Right lobe of liver (tissue), 4 donors: ENCODE measurements around the gene SYT2.

Experiments
- CTCF ChIP-seq, 4 donors: fragments of 200-600 bp in 3 of 4; fragments of 450-650 bp in 1 of 4; IDR thresholded peaks; one replicate each; pipeline versions ENCODE4 v1.5.1 to v1.8.0; 2016 to 2022; ENCODE audit warnings: antibody characterized with exemption in 4 of 4, mild to moderate bottlenecking in 2 of 4
- POLR2A ChIP-seq: fragments of 450-650 bp; IDR thresholded peaks from one replicate; pipeline ENCODE4 v1.6.1; 2017; ENCODE audit warnings: antibody characterized with exemption, mild to moderate bottlenecking
- donor health status: DM: no; HTN: no; CAD: no.
- donor health status: DM: no; HTN: no; CAD: no.
- donor health status: DM: no; HTN: yes; CAD: no.

DNA sequence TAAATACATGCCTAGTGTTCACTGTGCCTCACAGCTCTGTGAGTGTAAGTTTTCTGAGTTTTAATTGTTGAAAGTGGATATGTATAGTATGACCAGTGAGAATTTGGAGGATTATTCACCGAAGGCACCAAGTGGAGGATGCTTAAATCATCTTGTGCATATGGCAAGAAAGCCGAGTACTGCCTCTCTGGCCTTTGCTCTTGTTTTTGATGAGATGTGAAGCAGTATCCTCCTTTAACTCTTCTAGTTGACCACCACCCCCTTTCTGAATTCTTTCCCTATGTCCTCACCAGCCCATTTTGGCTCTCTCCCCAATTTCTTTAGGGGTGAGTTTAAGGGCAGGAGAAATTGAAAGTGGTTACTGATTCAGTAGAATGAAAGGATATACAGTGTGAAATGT, 130.4 kb downstream of the SYT2 start:
- TF ChIP-seq CTCF (IDR thresholded peaks at IDR 0.05) (no peak), POLR2A (no peak)
